HepG2 (cell line): Measurements from ENCODE around the gene GRK6. TPM values are rescaled to one million over a fixed set of nuclear protein-coding genes. Genes with fewer than 3 reads are reported as not detected.

Experiments used
- FOXK1 ChIP-seq: sonication (generic); formaldehyde crosslinking; IDR thresholded peaks from 2 replicates; pipeline ENCODE4 v1.4.0; 2020; ENCODE audit warnings: low read depth, missing genetic modification reagents, borderline replicate concordance
- HNRNPL ChIP-seq: fragments of 200-400 bp; formaldehyde crosslinking; IDR thresholded peaks from 2 replicates; pipeline ENCODE4 v1.6.1; 2017; ENCODE audit warnings: mild to moderate bottlenecking, low read depth, low read length
- NR2C2 ChIP-seq: sonication (generic); formaldehyde crosslinking; IDR thresholded peaks from 2 replicates; pipeline ENCODE4 v1.4.0; 2020; ENCODE audit warnings: missing genetic modification reagents, mild to moderate bottlenecking, moderate library complexity, borderline replicate concordance
- SIX1 ChIP-seq: sonication (generic); formaldehyde crosslinking; IDR thresholded peaks from 2 replicates; pipeline ENCODE4 v1.4.0; 2020; ENCODE audit warnings: missing genetic modification reagents, borderline replicate concordance
- TBP ChIP-seq: sonication (generic); formaldehyde crosslinking; IDR thresholded peaks from 2 replicates; pipeline ENCODE4 v1.5.0; 2020; ENCODE audit warnings: missing genetic modification reagents
- WIZ ChIP-seq: sonication (generic); formaldehyde crosslinking; IDR thresholded peaks from 2 replicates; pipeline ENCODE4 v1.5.1; 2020; ENCODE audit warnings: mild to moderate bottlenecking, missing genetic modification reagents
- ZBTB43 ChIP-seq: sonication (generic); formaldehyde crosslinking; conservative IDR thresholded peaks from 2 replicates; pipeline ENCODE4 v1.4.0; 2020; ENCODE audit warnings: missing genetic modification reagents
- ZFX ChIP-seq: sonication (generic); formaldehyde crosslinking; IDR thresholded peaks from 2 replicates; pipeline ENCODE4 v1.4.0; 2020; ENCODE audit warnings: mild to moderate bottlenecking, low read depth, missing genetic modification reagents, moderate library complexity
- ZNF124 ChIP-seq: sonication (generic); formaldehyde crosslinking; IDR thresholded peaks from 2 replicates; pipeline ENCODE4 v1.4.0; 2020; ENCODE audit warnings: missing genetic modification reagents
- ZNF225 ChIP-seq: sonication (generic); formaldehyde crosslinking; IDR thresholded peaks from 2 replicates; pipeline ENCODE4 v1.4.0; 2020; ENCODE audit warnings: mild to moderate bottlenecking, missing genetic modification reagents
- ZNF276 ChIP-seq: sonication (generic); formaldehyde crosslinking; IDR thresholded peaks from 2 replicates; pipeline ENCODE4 v1.4.0; 2020; ENCODE audit warnings: mild to moderate bottlenecking, low read depth, missing genetic modification reagents
- ZNF597 ChIP-seq: sonication (generic); formaldehyde crosslinking; IDR thresholded peaks from 2 replicates; pipeline ENCODE4 v1.5.0; 2020; ENCODE audit warnings: missing genetic modification reagents
- ZNF770 ChIP-seq: sonication (generic); formaldehyde crosslinking; IDR thresholded peaks from 2 replicates; pipeline ENCODE4 v1.5.0; 2020; ENCODE audit warnings: mild to moderate bottlenecking, missing genetic modification reagents
- ZSCAN22 ChIP-seq: sonication (generic); formaldehyde crosslinking; IDR thresholded peaks from 2 replicates; pipeline ENCODE4 v1.4.0; 2020; ENCODE audit warnings: mild to moderate bottlenecking, missing genetic modification reagents
- polyA plus RNA-seq, 8 experiments: library from polyadenylated mRNA; depleted of rRNA in 3 of 8; stranded (reverse) in 7 of 8; unstranded in 1 of 8; fragments of >200 nt; fragmentation: Illumina TruSeq in 4 of 8; extraction: Trizol in 4 of 8; gene quantifications; 2 replicates each; pipeline versions ENCODE4 v1.2.1 to v1.2.3, GENCODE V29; 2011 to 2016; ENCODE audit warnings: low read depth in 4 of 8, missing spikeins in 1 of 8, mixed read lengths in 1 of 8; ENCODE audit not compliant: insufficient read depth in 1 of 8
- total RNA-seq, 5 experiments: library from RNA; depleted of rRNA; stranded (reverse); fragments of >200 nt; fragmentation: Illumina TruSeq; extraction: Trizol; gene quantifications; 2 replicates each; pipeline ENCODE4 v1.2.3, GENCODE V29; 2016; ENCODE audit warnings: low read depth in 1 of 5
- TF ChIP-seq, protein P1 (sequence below): sonication (generic); formaldehyde crosslinking; IDR thresholded peaks from 2 replicates; pipeline ENCODE4 v1.9.0; 2021; ENCODE audit warnings: missing genetic modification reagents, mild to moderate bottlenecking, borderline replicate concordance
- TF ChIP-seq, protein P2 (sequence below): fragments of 450-650 bp; IDR thresholded peaks from 2 replicates; pipeline ENCODE4 v1.6.1; 2017; ENCODE audit warnings: mild to moderate bottlenecking

GRK6 gene
- total and polyA plus RNA-seq, 2 of the 13 experiments (the other 11 are each of a cell fraction or from before 2014, with no cell fraction given), result 13.2 to 19.9 TPM

DNA sequence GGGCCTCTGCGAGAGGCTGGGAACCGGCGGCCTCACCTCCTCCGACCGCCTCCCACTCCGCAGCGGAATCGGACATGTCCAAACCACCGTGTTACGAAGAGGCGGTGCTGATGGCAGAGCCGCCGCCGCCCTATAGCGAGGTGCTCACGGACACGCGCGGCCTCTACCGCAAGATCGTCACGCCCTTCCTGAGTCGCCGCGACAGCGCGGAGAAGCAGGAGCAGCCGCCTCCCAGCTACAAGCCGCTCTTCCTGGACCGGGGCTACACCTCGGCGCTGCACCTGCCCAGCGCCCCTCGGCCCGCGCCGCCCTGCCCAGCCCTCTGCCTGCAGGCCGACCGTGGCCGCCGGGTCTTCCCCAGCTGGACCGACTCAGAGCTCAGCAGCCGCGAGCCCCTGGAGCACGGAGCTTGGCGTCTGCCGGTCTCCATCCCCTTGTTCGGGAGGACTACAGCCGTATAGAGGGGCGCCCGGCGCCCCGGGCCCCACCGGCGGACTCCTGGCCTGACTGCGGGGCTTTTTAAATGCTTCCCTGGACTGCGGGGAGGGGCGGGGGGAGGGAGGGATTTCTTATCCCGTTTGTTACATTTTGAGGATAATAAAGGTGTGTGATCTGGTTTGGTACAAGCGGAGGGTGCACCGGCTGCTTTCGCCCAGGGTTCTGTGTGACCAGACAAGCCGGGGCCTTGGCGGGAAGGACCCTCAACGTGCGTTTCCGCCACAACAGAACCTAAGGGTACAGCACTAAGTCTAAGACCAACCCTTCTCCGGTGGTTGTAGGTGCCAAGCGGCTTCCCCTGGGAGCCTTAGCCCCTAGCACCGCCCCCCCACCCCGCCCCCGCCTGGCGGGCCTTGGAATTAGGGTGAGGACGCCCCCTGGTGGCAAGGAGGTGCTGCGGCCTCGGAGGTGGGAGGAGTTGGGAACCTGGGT, 29.4 kb downstream of the GRK6 start (continued):
- no peak for TF ChIP-seq WIZ (CRISPR knock-in tag)
- TF ChIP-seq HNRNPL, result peak; percentile 30; the same call in 1 of the 2 replicates
- no peak for TF ChIP-seq SIX1 (CRISPR knock-in tag)
- peak; percentile 38 for TF ChIP-seq ZFX
- TF ChIP-seq, protein P1, sequence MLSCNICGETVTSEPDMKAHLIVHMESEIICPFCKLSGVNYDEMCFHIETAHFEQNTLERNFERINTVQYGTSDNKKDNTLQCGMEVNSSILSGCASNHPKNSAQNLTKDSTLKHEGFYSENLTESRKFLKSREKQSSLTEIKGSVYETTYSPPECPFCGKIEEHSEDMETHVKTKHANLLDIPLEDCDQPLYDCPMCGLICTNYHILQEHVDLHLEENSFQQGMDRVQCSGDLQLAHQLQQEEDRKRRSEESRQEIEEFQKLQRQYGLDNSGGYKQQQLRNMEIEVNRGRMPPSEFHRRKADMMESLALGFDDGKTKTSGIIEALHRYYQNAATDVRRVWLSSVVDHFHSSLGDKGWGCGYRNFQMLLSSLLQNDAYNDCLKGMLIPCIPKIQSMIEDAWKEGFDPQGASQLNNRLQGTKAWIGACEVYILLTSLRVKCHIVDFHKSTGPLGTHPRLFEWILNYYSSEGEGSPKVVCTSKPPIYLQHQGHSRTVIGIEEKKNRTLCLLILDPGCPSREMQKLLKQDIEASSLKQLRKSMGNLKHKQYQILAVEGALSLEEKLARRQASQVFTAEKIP (CRISPR knock-in tag), result no peak
- TF ChIP-seq NR2C2 (CRISPR knock-in tag), result no peak
- no peak for TF ChIP-seq TBP
- TF ChIP-seq ZBTB43, result no peak
- no peak for TF ChIP-seq ZNF597 (CRISPR knock-in tag)
- TF ChIP-seq ZSCAN22 (CRISPR knock-in tag), result no peak
- TF ChIP-seq ZNF276, result no peak
- 0 out of 2 replicates have a peak, but pooled peaks have one; percentile 19 for TF ChIP-seq FOXK1 (CRISPR knock-in tag)
- no peak for TF ChIP-seq ZNF225 (CRISPR knock-in tag)
- TF ChIP-seq ZNF770, result no peak
- TF ChIP-seq, protein P2, sequence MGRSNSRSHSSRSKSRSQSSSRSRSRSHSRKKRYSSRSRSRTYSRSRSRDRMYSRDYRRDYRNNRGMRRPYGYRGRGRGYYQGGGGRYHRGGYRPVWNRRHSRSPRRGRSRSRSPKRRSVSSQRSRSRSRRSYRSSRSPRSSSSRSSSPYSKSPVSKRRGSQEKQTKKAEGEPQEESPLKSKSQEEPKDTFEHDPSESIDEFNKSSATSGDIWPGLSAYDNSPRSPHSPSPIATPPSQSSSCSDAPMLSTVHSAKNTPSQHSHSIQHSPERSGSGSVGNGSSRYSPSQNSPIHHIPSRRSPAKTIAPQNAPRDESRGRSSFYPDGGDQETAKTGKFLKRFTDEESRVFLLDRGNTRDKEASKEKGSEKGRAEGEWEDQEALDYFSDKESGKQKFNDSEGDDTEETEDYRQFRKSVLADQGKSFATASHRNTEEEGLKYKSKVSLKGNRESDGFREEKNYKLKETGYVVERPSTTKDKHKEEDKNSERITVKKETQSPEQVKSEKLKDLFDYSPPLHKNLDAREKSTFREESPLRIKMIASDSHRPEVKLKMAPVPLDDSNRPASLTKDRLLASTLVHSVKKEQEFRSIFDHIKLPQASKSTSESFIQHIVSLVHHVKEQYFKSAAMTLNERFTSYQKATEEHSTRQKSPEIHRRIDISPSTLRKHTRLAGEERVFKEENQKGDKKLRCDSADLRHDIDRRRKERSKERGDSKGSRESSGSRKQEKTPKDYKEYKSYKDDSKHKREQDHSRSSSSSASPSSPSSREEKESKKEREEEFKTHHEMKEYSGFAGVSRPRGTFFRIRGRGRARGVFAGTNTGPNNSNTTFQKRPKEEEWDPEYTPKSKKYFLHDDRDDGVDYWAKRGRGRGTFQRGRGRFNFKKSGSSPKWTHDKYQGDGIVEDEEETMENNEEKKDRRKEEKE, result no peak
- 0 out of 2 replicates have a peak, but pooled peaks have one; percentile 6 for TF ChIP-seq ZNF124
